HL-60 (cell line): ENCODE measurements around the gene RASIP1.

Source experiments
- GABPA ChIP-seq: IDR thresholded peaks from 2 replicates; pipeline ENCODE4 v1.6.1; 2012; ENCODE audit warnings: low read depth
- TF ChIP-seq, protein P1 (sequence below): IDR thresholded peaks from one replicate; pipeline ENCODE4 v1.5.1; 2011; ENCODE audit warnings: low read length, control low read depth, inconsistent platforms; ENCODE audit not compliant: insufficient read depth

DNA sequence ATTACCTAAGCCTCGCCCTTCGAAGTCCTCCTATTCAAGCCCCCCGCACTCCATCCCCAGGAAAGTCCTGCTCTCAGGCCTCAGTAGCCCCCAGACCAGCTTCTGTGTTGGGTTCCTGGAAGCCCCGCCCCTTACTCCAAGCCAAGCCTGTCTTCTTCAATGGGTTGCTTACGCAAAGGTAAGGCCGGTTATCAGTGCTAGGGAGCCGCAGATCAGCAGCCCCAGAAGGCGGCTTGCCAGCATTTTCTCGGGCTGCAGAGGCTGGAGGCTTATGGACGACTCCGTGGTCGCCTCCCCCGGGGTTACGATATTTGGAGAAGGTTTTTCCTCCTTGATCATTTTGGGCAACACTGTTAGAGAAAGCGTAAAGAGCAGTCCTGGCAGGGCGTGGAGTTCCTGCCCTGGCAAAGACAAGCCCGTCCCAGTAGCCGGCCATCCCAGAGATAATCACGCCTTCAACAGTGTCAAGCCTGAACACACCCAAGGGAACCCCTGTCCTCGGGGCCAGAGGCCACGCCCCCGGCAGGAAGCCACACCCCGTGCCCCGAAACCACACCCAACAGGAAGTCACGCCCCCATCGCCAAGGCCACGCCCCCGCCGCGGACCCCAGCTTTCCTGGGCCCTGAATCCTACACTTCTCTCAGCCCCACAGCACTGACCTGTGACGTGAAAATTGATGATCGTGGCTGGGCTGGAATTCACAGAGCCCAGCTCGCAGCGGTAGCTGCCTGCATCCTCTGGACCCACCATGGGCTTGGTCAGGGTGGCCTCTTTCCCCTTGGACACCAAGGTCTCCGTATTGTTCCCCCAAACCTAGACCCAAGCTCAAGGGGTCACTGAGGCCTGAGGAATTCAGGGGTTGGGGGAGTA is 954 bp upstream of the RASIP1 start:
- TF ChIP-seq GABPA = no peak
- TF ChIP-seq, protein P1, sequence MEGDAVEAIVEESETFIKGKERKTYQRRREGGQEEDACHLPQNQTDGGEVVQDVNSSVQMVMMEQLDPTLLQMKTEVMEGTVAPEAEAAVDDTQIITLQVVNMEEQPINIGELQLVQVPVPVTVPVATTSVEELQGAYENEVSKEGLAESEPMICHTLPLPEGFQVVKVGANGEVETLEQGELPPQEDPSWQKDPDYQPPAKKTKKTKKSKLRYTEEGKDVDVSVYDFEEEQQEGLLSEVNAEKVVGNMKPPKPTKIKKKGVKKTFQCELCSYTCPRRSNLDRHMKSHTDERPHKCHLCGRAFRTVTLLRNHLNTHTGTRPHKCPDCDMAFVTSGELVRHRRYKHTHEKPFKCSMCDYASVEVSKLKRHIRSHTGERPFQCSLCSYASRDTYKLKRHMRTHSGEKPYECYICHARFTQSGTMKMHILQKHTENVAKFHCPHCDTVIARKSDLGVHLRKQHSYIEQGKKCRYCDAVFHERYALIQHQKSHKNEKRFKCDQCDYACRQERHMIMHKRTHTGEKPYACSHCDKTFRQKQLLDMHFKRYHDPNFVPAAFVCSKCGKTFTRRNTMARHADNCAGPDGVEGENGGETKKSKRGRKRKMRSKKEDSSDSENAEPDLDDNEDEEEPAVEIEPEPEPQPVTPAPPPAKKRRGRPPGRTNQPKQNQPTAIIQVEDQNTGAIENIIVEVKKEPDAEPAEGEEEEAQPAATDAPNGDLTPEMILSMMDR = no peak
